ENCODE results near the gene AMBRA1.
A peak's percentile ranks its signal among the peaks of the same experiment; 100 is the strongest.
"Not testable (repeated sequence)": the region's sequence is repeated elsewhere in the genome, so short reads cannot be mapped to it uniquely, and the experiment has no call there.

The AMBRA1 gene

DNA sequence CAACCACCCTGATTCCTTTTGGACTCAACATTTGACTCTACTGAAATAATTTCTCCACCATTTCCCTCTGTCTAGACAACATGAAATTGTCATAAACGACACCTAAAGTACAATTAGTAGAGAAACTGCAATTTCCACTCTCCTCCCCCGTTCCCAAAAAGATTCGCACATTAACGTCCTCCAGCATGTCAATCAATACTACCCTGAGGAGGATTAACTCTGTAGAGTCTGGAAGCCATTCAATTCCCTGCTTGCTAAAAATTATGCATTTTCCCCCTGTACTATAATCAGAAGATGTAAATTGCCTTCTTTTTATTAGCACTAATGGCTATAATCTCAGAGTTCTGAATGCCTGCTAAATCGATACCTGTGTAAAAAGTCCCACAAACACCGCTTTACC is 70.5 kb downstream of the AMBRA1 start:
- ChIA-PET CTCF (interaction anchor here (0.5 kb wide), 1 partner anchor 22 kb away, joined by 3 read pairs; no protein-coding TSS in a partner anchor), POLR2A (no interaction called here)
- peak; percentile 87 for TF ChIP-seq PKNOX1 (IDR thresholded peaks at IDR 0.05)
- no peak for TF ChIP-seq CTBP1 (IDR thresholded peaks at IDR 0.05; ENCODE audit: borderline replicate concordance)
- no peak for DNase-seq (ENCODE audit: extremely low spot score)

DNA sequence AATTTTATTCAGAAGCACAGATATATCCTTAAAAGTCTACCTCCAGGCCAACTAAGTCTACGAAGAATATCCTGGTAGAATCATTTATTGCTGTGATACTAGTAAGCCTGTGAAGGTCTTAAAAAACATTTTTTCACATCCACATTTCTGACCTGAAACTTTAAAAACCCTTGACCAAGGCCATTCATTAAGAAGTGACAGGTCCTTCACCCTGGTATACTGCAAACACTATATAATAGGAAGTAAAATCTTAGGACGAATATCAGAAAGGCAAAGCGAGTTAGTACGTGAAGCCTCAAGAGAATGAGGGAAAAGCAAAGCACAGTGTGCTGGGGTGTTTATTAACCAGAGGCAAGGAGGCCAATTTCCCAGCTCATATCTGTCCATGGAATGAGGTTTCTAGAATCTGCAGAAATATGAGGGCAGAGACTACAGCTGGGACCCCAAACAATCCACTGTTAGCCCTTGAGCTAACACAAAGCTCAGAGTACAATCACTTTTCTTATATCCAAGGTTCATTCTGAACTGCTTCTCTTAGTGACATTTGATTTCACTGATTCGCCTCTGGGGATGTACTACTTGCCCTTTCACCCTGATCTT is 71.0 kb downstream of the AMBRA1 start:
- CTCF ChIA-PET = interaction anchor here (0.5 to 1.1 kb wide), 4 partner anchors 9 to 60 kb away, joined by 3 to 4 read pairs (median 3); no protein-coding TSS in a partner anchor
- no peak for DNase-seq (ENCODE audit: extremely low spot score)
- POLR2A ChIA-PET = no interaction called here
- TF ChIP-seq ARNT (IDR thresholded peaks at IDR 0.05) = no peak
- no peak for TF ChIP-seq FOXM1 (IDR thresholded peaks at IDR 0.05; ENCODE audit: borderline replicate concordance)
- no peak for TF ChIP-seq TARDBP (IDR thresholded peaks at IDR 0.05)
- no peak for TF ChIP-seq HDGF (IDR thresholded peaks at IDR 0.05; ENCODE audit: borderline replicate concordance)
- no peak for TF ChIP-seq BHLHE40 (IDR thresholded peaks at IDR 0.05; ENCODE audit: borderline replicate concordance)
- TF ChIP-seq NFRKB (IDR thresholded peaks at IDR 0.05) = no peak
- TF ChIP-seq SUZ12 (IDR thresholded peaks at IDR 0.05) = no peak

- POLR2A ChIA-PET = no interaction called here
- DNase-seq (ENCODE audit: extremely low spot score) = no peak
- CTCF ChIA-PET = interaction anchor here (0.7 to 1.1 kb wide), 3 partner anchors 8 to 59 kb away, joined by 3 to 4 read pairs (median 3); no protein-coding TSS in a partner anchor
- TF ChIP-seq ELF4 (IDR thresholded peaks at IDR 0.05) = no peak
- no peak for TF ChIP-seq LEF1 (IDR thresholded peaks at IDR 0.05; ENCODE audit: borderline replicate concordance)
- no peak for TF ChIP-seq PKNOX1 (IDR thresholded peaks at IDR 0.05)
- no peak for TF ChIP-seq FOXA1 (IDR thresholded peaks at IDR 0.05)
- TF ChIP-seq CTBP1 (IDR thresholded peaks at IDR 0.05; ENCODE audit: borderline replicate concordance) = no peak
- TF ChIP-seq FOXM1 (IDR thresholded peaks at IDR 0.05; ENCODE audit: borderline replicate concordance) = no peak
- no peak for TF ChIP-seq FOXK2 (IDR thresholded peaks at IDR 0.05)
- TF ChIP-seq HDGF (IDR thresholded peaks at IDR 0.05; ENCODE audit: borderline replicate concordance) = no peak
These were observed 71.7 kb downstream of the AMBRA1 start for GRCh38 chr11:46521961-46522681.

DNA sequence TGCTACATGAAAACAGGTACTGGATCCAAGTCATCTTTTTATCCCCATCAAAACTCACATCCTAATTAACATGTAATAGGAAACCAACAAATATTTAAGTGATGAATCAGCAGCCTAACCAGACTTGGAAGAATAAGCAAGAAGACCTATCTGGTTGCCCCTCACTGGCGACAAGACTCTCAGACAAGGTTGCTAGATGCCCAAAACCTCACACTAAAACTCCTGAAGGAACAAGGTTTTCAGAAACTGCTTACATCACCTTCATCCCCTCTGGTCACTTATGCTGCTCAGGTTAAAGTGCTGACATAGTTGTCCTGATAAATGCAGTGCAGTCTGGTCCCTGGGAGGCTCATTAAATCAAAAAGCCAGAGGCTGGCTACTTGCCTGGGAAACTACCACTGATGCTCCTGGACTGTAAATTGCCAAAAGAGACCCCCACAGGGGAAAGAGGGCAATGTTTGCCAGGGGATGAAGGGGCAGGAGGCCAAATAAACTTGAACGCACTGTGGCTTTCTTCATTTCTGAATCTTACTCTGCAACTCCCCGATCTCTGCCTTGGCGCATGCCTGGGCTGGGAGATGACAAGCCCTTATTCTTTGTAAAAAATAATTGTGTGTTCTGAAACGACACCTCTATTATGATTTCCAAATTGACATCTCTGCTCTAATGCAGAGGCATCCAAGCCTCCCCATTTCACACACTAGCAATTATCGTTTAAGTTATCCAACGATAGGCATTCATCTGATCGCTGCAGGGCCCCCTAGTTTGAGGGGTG is 72.7 kb downstream of the AMBRA1 start:
- ChIA-PET CTCF (no interaction called here), POLR2A (no interaction called here)
- no peak for DNase-seq (ENCODE audit: extremely low spot score)
- TF ChIP-seq L3MBTL2 (conservative IDR thresholded peaks at IDR 0.05) (no peak), NFRKB (IDR thresholded peaks at IDR 0.05) (no peak), HDGF (IDR thresholded peaks at IDR 0.05; ENCODE audit: borderline replicate concordance) (no peak), FOXK2 (IDR thresholded peaks at IDR 0.05) (no peak), BHLHE40 (IDR thresholded peaks at IDR 0.05; ENCODE audit: borderline replicate concordance) (no peak), ZNF384 (IDR thresholded peaks at IDR 0.05) (no peak), ARNT (IDR thresholded peaks at IDR 0.05) (no peak), SP1 (IDR thresholded peaks at IDR 0.05) (no peak), ELF4 (IDR thresholded peaks at IDR 0.05) (no peak), SUZ12 (IDR thresholded peaks at IDR 0.05) (no peak), TARDBP (IDR thresholded peaks at IDR 0.05) (no peak), FOXM1 (IDR thresholded peaks at IDR 0.05; ENCODE audit: borderline replicate concordance) (no peak), LEF1 (IDR thresholded peaks at IDR 0.05; ENCODE audit: borderline replicate concordance) (no peak), PKNOX1 (IDR thresholded peaks at IDR 0.05) (no peak), CTBP1 (IDR thresholded peaks at IDR 0.05; ENCODE audit: borderline replicate concordance) (no peak), FOXA1 (IDR thresholded peaks at IDR 0.05) (no peak)

- no peak for DNase-seq (ENCODE audit: extremely low spot score)
- no peak for TF ChIP-seq ELF4 (IDR thresholded peaks at IDR 0.05)
- TF ChIP-seq HDGF (IDR thresholded peaks at IDR 0.05; ENCODE audit: borderline replicate concordance) = no peak
- TF ChIP-seq FOXM1 (IDR thresholded peaks at IDR 0.05; ENCODE audit: borderline replicate concordance) = no peak
- no peak for TF ChIP-seq FOXA1 (IDR thresholded peaks at IDR 0.05)
- no peak for TF ChIP-seq NFRKB (IDR thresholded peaks at IDR 0.05)
- no peak for TF ChIP-seq L3MBTL2 (conservative IDR thresholded peaks at IDR 0.05)
- TF ChIP-seq SP1 (IDR thresholded peaks at IDR 0.05) = no peak
- TF ChIP-seq TARDBP (IDR thresholded peaks at IDR 0.05) = no peak
- POLR2A ChIA-PET = no interaction called here
- CTCF ChIA-PET = interaction anchor here (1.0 kb wide), 1 partner anchor 29 kb away, joined by 4 read pairs; no protein-coding TSS in a partner anchor
These were observed 74.5 kb downstream of the AMBRA1 start for GRCh38 chr11:46519351-46519750.

GRCh38 chr11:46518928-46519327 is 74.9 kb downstream of the AMBRA1 start:
- DNase-seq (ENCODE audit: extremely low spot score); POLR2A ChIA-PET: not testable (repeated sequence)
- CTCF ChIA-PET = interaction anchor here (0.9 to 1.0 kb wide), 2 partner anchors 29 to 861 kb away, joined by 4 to 5 read pairs; no protein-coding TSS in a partner anchor

Measured in HEK293T (cell line).